ENCODE data around the gene SYTL3. TPM values are rescaled to one million over a fixed set of nuclear protein-coding genes. Genes with fewer than 3 reads are reported as not detected.

Gene SYTL3
- total and polyA plus RNA-seq, 8 donors: 3.1 to 14.6 (median 5.3) TPM

DNA sequence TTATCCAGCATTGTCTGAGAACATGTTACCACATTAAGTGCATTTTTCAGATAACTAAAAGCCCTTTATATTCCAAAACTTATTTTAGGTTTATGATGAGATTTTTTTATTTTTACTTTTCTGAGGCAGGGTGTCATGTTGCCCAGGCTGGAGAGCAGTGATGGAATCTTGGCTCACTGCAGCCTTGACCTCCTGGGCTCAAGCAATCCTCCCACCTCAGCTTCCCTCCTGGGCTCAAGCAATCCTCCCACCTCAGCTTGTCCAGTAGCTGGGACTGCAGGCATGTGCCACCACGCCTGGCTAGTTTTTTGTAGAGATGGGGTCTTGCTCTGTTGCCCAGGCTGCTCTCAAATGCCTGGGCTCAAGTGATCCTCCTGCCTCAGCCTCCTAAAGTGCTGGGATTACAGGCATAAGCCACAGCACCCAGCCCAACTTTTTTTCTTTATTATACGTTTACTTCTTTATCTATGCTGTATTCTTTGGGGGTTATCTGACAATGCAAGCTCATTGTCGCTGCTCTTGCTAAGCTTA, 11.5 kb upstream of the SYTL3 start:
- Histone ChIP-seq H3K27me3 (no peaks in the 10 kb centered on the region), H3K9me3 (no peaks in the 10 kb centered on the region), H3K27ac (peak overlapping the region in 1 of 5 donors; percentile 7), H3K4me1 (peaks cover 29 to 52% (median 41%) of the 10 kb centered on the region in 4 donors), H3K4me3 (no peak overlapping the region), H3K36me3 (peaks cover 10 to 67% (median 42%) of the 10 kb centered on the region in 4 donors)
- intact Hi-C loops (cut with DNase I; ENCODE audit: low total_unique reads): no loop called here
- WGBS, 5 donors: 44 to 71% (median 66%) methylated on average over 3 of the region's 3 CpGs
- DNase-seq: no peak
- TF ChIP-seq CTCF (IDR thresholded peaks at IDR 0.05) (no peak), POLR2A (IDR thresholded peaks at IDR 0.05) (no peak)

DNA sequence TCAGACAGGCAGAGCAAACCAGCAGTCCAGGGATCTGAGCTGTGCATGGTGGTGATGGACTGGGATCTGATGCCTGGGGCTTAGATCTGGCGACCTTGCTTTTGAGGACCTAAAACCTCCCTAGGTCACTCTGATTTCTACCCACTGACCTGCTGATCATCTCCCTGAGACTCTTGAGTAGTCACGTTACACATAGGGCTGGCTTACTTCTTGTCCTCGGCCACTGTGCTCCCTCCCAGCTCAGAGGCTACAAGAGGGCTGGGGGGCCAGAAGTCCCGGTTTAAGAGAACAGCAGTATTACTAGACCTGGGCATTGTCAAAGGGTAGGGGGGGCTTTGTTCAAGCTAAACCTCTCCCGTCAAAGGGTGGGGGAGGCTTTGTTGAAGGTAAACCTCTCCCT, 10.8 kb upstream of the SYTL3 start:
- WGBS, 5 donors: 84 to 96% (median 90%) methylated on average over 4 to 5 of the region's 5 CpGs
- Histone ChIP-seq H3K36me3 (peaks cover 10 to 61% (median 40%) of the 10 kb centered on the region in 4 donors), H3K4me3 (no peak overlapping the region), H3K27ac (peak overlapping the region in 1 of 5 donors; percentile 7), H3K27me3 (no peaks in the 10 kb centered on the region), H3K4me1 (peaks cover 31 to 55% (median 44%) of the 10 kb centered on the region in 4 donors), H3K9me3 (no peaks in the 10 kb centered on the region)
- intact Hi-C loops (cut with DNase I; ENCODE audit: low total_unique reads): no loop called here
- peak in 1 of 2 donors; percentile 10 for DNase-seq
- no peak for TF ChIP-seq POLR2A (IDR thresholded peaks at IDR 0.05)
- TF ChIP-seq POLR2AphosphoS5 (IDR thresholded peaks at IDR 0.05): no peak
- TF ChIP-seq EP300 (IDR thresholded peaks at IDR 0.05): no peak
- no peak for TF ChIP-seq CTCF (IDR thresholded peaks at IDR 0.05)

DNA sequence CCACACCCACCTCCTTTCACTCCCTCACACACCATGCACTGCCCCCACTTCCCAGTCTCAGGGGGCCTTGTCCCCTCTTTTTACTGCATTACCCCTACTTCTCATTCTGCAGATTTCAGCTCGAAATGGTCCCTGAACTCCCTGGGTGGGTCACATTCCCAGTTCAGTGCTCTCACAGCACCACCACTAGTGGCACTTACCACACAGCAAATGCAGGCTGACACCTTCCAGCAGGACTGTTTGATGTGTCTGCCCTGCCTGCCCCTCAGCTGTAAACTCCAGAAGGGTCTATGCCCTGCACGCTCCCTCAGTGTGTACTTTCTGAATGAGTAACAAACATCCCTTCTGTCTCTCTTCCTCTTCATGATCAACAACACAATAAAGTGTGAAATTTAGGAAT, 9.3 kb upstream of the SYTL3 start:
- H3K27ac ChIP-seq: peak overlapping the region in 1 of 5 donors; percentile 8
- TF ChIP-seq EP300 (IDR thresholded peaks at IDR 0.05): no peak
- no peak for TF ChIP-seq POLR2A (IDR thresholded peaks at IDR 0.05)
- no peak for TF ChIP-seq POLR2AphosphoS5 (IDR thresholded peaks at IDR 0.05)
- TF ChIP-seq CTCF (IDR thresholded peaks at IDR 0.05): no peak

DNA sequence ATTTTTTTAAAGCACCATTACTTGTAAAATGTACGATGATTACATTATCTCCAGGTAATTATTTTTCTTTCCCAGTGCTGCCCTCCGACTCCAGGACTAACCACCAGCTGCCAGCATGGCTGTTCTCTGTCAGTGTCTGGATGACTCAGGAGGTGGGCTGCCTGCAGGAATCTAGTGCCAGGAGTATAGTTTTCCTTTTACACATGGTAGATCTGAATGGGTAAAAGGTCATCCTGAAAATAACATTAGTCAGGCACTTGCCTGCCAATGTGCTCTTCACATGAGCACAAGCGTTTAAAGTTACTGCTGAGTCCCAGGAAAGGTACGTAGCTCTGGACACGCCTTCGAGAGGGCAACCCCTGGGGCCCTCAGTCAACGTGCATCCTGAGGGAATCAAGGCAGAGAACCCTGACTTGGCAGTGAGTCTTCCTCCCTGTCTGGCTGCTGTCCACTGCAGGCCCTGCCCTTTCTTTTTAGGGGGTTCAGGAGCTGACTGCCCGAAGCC, 7.7 kb upstream of the SYTL3 start:
- intact Hi-C loops (cut with DNase I; ENCODE audit: low total_unique reads): no loop called here
- peak; percentile 22 to 61 for DNase-seq
- no peaks in the 10 kb centered on the region for H3K27me3 ChIP-seq
- H3K27ac ChIP-seq: peak overlapping the region in 4 of 5 donors; percentile 98 to 100 (median 99)
- peak overlapping the region in 1 of 4 donors; percentile 86 for H3K4me3 ChIP-seq
- peaks cover 0 to 30% (median 10%) of the 10 kb centered on the region in 4 donors for H3K36me3 ChIP-seq
- 31 to 56% (median 36%) methylated on average over 8 of the region's 8 CpGs for WGBS, 5 donors
- H3K4me1 ChIP-seq: peaks cover 31 to 76% (median 48%) of the 10 kb centered on the region in 4 donors
- no peaks in the 10 kb centered on the region for H3K9me3 ChIP-seq
- TF ChIP-seq POLR2AphosphoS5 (IDR thresholded peaks at IDR 0.05) (peak in 1 of 3 donors; percentile 75), POLR2A (IDR thresholded peaks at IDR 0.05) (no peak), EP300 (IDR thresholded peaks at IDR 0.05) (no peak), CTCF (IDR thresholded peaks at IDR 0.05) (no peak)

More for the DNA sequence above, 9.3 kb upstream of the SYTL3 start:
- Histone ChIP-seq H3K36me3 (peaks cover 10 to 47% (median 26%) of the 10 kb centered on the region in 4 donors), H3K4me1 (peaks cover 31 to 60% (median 46%) of the 10 kb centered on the region in 4 donors), H3K9me3 (no peaks in the 10 kb centered on the region), H3K27me3 (no peaks in the 10 kb centered on the region), H3K4me3 (no peak overlapping the region)
- DNase-seq: peak in 1 of 2 donors; percentile 23
- intact Hi-C loops (cut with DNase I; ENCODE audit: low total_unique reads): no loop called here
- 64 to 79% (median 68%) methylated on average over 2 of the region's 2 CpGs for WGBS, 5 donors

All from stomach (tissue), 9 donors.